Sigmoid colon (tissue), 4 donors: ENCODE measurements around the gene ATG10.
"Not testable (repeated sequence)": the region's sequence is repeated elsewhere in the genome, so short reads cannot be mapped to it uniquely, and the experiment has no call there.

Experiments used
- CTCF ChIP-seq, 4 experiments: fragments of 450-650 bp in 3 of 4; fragments of 200-600 bp in 1 of 4; IDR thresholded peaks; one replicate each; pipeline ENCODE4 v1.5.1; 2016 to 2019; ENCODE audit warnings: antibody characterized with exemption in 4 of 4, mild to moderate bottlenecking in 3 of 4, moderate library complexity in 2 of 4
- POLR2A ChIP-seq, 2 donors: fragments of 450-650 bp; IDR thresholded peaks; one replicate each; pipeline ENCODE4 v1.6.1; 2016; ENCODE audit warnings: antibody characterized with exemption in 2 of 2, mild to moderate bottlenecking in 2 of 2, moderate library complexity in 2 of 2
- POLR2AphosphoS5 ChIP-seq, 4 donors: sonication (generic); formaldehyde crosslinking; IDR thresholded peaks; one replicate each; pipeline ENCODE4 v1.6.1; 2017; ENCODE audit warnings: antibody characterized with exemption in 4 of 4

- TF ChIP-seq CTCF, POLR2AphosphoS5, POLR2A (IDR thresholded peaks at IDR 0.05): not testable (repeated sequence)
Observed at GRCh38 chr5:82068042-82068441, 96.2 kb downstream of the ATG10 start.
